ENCODE measurements around the gene OLFML2A.

The OLFML2A gene

GRCh38 chr9:124840300-124840833, 63.4 kb downstream of the OLFML2A start:
- no peak overlapping the region for H3K4me3 ChIP-seq (replicated peaks; ENCODE audit: insufficient read depth, low read length)
- TF ChIP-seq POLR2AphosphoS5 (IDR thresholded peaks at IDR 0.05; ENCODE audit: low read depth): no peak
- TF ChIP-seq REST (IDR thresholded peaks at IDR 0.05; ENCODE audit: insufficient replicate concordance, low read depth): no peak
- no peak for TF ChIP-seq GABPA (IDR thresholded peaks at IDR 0.05; ENCODE audit: low read depth)
- TF ChIP-seq, protein P1, sequence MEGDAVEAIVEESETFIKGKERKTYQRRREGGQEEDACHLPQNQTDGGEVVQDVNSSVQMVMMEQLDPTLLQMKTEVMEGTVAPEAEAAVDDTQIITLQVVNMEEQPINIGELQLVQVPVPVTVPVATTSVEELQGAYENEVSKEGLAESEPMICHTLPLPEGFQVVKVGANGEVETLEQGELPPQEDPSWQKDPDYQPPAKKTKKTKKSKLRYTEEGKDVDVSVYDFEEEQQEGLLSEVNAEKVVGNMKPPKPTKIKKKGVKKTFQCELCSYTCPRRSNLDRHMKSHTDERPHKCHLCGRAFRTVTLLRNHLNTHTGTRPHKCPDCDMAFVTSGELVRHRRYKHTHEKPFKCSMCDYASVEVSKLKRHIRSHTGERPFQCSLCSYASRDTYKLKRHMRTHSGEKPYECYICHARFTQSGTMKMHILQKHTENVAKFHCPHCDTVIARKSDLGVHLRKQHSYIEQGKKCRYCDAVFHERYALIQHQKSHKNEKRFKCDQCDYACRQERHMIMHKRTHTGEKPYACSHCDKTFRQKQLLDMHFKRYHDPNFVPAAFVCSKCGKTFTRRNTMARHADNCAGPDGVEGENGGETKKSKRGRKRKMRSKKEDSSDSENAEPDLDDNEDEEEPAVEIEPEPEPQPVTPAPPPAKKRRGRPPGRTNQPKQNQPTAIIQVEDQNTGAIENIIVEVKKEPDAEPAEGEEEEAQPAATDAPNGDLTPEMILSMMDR (IDR thresholded peaks at IDR 0.05; ENCODE audit: insufficient read depth, low read length): no peak
- TF ChIP-seq SPI1 (IDR thresholded peaks at IDR 0.05; ENCODE audit: borderline replicate concordance, low read depth): no peak
- H3K27ac ChIP-seq (replicated peaks): no peak overlapping the region
- H3K27me3 ChIP-seq (ENCODE audit: insufficient read depth, poor library complexity, severe bottlenecking): peaks cover 2% of the 10 kb centered on the region
- DNase-seq (ENCODE audit: low read depth in 1 of 2, low spot score in 1 of 2): no peak

DNA sequence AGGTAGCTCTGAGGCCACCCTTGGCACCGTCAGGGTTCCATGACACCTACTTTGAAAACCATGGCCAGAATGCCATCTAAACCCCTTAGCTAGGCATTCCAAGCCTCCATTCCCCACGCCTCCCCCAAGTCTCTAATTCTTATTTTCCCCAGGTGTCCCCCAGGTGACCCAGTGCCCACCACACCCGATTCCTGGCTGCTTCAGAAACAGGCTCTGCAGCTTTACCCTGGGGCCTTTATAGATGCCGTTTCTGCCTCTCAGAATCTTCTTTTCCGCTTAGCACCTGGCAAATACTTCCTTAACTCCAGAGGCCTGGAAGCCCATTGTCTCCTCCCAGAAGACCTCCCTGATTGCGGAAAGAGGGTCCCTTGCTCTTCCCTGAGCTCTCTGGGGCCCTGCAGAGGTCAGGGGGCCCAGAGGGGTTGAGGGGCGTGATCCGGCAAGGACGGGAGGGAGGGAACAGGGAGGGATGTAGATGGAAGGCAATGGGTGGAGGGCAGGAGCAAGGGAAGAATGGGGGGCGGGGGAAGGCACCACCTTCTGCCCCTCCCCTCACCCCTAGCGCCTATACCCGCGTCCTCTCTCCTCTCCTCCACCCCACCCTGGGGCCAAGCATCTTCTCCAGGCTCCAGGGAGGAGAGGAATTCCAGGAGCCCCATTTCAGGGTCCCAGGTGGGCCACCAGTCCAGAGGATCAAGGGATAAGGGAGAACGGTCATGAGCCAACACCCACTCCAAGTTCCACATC, 64.3 kb downstream of the OLFML2A start:
- DNase-seq (ENCODE audit: low read depth in 1 of 2, low spot score in 1 of 2): no peak
- Histone ChIP-seq H3K27me3 (ENCODE audit: insufficient read depth, poor library complexity, severe bottlenecking) (peaks cover 2% of the 10 kb centered on the region), H3K4me3 (replicated peaks; ENCODE audit: insufficient read depth, low read length) (no peak overlapping the region), H3K27ac (replicated peaks) (no peak overlapping the region)
- TF ChIP-seq SPI1 (IDR thresholded peaks at IDR 0.05; ENCODE audit: borderline replicate concordance, low read depth) (no peak), GABPA (IDR thresholded peaks at IDR 0.05; ENCODE audit: low read depth) (no peak), REST (IDR thresholded peaks at IDR 0.05; ENCODE audit: insufficient replicate concordance, low read depth) (no peak), POLR2AphosphoS5 (IDR thresholded peaks at IDR 0.05; ENCODE audit: low read depth) (no peak)
- TF ChIP-seq, protein P1 (IDR thresholded peaks at IDR 0.05; ENCODE audit: insufficient read depth, low read length): no peak

- no peaks in the 10 kb centered on the region for H3K27me3 ChIP-seq (ENCODE audit: insufficient read depth, poor library complexity, severe bottlenecking)
- DNase-seq (ENCODE audit: low read depth in 1 of 2, low spot score in 1 of 2): no peak
- H3K27ac ChIP-seq (replicated peaks): no peak overlapping the region
- TF ChIP-seq, protein P1 (IDR thresholded peaks at IDR 0.05; ENCODE audit: insufficient read depth, low read length): no peak
- no peak for TF ChIP-seq SPI1 (IDR thresholded peaks at IDR 0.05; ENCODE audit: borderline replicate concordance, low read depth)
- no peak for TF ChIP-seq POLR2AphosphoS5 (IDR thresholded peaks at IDR 0.05; ENCODE audit: low read depth)
- TF ChIP-seq REST (IDR thresholded peaks at IDR 0.05; ENCODE audit: insufficient replicate concordance, low read depth): no peak
- no peak for TF ChIP-seq GABPA (IDR thresholded peaks at IDR 0.05; ENCODE audit: low read depth)
- H3K4me3 ChIP-seq (replicated peaks; ENCODE audit: insufficient read depth, low read length): no peak overlapping the region
Measured at GRCh38 chr9:124843456-124844034, 66.6 kb downstream of the OLFML2A start.

All from HL-60 (cell line).